Measurements from ENCODE around the gene CER1.

CER1 gene

DNA sequence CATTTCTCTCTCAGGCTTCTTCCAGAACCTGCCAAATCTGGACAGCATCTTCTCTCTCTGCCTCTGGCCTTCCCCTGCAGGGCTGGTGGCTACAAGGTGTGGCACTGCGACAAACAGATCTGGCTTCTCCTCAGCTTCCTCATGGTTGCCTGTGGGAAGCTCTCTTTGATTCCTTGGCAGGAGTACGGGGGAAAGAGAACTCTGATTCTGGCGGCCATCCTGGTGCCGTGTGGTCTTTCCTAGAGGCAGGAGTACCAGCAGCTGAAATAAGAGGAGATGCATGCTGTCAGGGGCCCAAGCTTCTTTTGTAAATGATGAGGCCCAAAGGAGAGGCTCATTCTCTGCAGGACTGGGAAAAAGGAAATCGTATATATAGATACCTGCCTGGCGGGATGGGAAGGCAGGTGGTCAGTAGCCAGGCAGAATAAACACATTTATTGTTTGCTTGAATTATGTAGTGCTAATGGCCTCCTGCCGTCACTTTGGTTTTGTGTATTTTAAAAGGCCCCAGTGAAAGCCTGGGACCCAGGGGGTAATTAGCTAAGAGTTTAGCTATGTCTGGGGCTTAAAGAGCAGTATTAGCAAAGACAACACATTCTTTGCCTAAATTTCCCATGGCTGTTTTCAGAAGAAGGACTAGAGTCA, at the start of gene CER1:
Gene CER1 (minus strand): TSS at position 343 of the 645 bp plus-strand sequence. CDS start 61 bp downstream, at position 282.
- DNase-seq, result no peak

DNA sequence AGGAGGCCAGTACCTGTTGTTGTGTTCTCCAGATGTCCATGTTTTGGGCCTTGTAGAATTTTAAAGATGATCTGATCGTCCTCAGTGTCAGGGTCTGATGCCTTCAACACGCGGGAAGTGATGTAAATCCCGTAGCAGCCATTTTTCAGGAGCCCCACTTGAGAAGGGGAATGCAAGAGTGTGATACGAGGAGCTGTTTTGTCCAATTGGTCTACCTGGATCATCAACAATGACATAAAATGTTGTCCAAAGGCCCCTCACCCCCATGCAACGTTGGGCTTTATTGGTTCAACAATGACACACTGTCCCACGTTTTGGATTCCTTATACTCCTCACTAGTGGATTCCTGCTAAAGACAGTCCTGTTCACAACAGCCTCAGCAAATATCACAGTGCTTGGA, 48.1 kb upstream of the CER1 start:
- no peak for DNase-seq

- DNase-seq, result no peak
Measured at GRCh38 chr9:14769230-14769571, 46.7 kb upstream of the CER1 start.

GRCh38 chr9:14768405-14769229, 46.1 kb upstream of the CER1 start:
- DNase-seq, result no peak

DNA sequence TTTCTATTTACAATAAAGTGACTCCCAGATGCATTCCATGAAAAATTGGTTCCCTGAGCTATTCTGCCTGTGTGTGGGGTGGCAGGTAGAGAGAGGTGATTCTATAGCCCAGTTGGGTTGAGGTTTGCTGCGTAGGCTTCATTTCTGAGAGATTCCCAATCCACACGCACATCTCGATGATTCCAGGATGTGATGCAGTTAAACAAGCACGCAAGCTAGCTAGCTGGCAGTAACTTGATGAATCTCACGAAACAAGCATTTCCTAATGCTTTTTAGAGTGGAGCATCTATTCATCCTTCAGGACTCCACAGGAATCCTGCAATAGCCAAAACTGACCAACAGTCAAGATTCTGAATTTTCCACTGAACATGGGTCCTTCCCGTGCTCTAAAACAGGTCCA, 43.8 kb upstream of the CER1 start:
- DNase-seq, result no peak

GRCh38 chr9:14761584-14761983, 39.1 kb upstream of the CER1 start:
- no peak for DNase-seq

DNA sequence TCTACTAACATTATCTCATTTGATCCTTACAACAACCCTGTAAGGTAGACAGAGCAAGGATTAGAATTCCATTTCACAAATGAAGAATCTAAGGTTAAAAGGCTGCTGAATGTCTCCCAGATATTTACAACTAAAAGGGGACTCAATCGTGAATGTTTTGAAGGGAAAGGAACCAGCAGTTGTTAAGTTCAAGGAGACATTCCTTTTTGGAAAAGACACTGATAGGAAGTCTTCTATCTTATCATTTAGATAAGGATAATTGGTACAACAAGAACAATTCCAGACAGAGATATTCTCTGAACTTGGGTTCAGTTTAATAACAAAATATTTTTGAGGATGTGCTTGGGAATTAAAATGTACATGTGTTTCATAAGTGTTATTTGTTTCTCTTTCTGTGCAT, 37.5 kb upstream of the CER1 start:
- no peak for DNase-seq

GRCh38 chr9:14756291-14756690, 33.8 kb upstream of the CER1 start:
- no peak for DNase-seq

DNA sequence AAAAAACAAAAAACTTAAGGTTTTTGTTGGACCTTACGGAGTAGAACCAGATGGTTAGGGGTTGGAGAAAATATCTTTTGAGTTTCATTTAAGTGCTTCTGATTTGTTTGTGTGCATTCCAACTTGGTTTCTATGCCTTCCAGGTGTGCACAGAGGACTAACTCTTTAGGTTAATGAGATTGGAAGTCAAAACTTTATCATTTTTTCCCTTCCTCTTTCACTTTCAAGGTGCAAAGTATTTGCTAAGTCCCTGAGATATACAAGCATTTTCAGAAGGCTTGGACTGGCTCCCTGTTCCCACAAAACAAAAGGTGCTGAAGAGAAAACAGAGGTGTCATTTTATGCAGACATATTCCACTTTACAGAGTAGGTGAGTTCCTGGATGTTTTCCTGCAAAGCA, 30.3 kb upstream of the CER1 start:
- DNase-seq, result no peak

GRCh38 chr9:14752271-14752670, 29.7 kb upstream of the CER1 start:
- DNase-seq, result no peak

DNA sequence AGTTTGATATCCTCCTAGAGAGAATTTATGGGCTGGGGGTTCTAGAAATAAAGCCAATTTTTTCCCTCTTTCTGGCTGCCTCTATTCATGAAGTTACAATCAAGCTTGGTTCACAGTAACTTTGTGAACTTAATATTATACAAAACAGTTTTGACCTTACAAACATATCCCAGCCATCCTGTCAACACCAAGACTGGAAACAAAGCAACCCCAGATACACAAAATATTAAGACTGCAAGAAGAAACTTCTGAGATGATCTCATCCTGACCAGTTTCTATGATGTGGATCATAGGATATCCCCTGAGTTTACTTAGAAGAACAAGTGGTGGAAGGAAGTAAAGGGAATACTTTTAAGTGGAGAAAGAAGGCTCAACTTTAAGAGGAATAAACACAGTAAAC, 28.3 kb upstream of the CER1 start:
- DNase-seq, result no peak

GRCh38 chr9:14749741-14750211, 27.2 kb upstream of the CER1 start:
- no peak for DNase-seq

GRCh38 chr9:14748373-14748772, 25.8 kb upstream of the CER1 start:
- no peak for DNase-seq

- DNase-seq, result no peak
Measured at GRCh38 chr9:14747111-14747510, 24.6 kb upstream of the CER1 start.

GRCh38 chr9:14746626-14747025, 24.1 kb upstream of the CER1 start:
- no peak for DNase-seq

GRCh38 chr9:14744768-14745167, 22.2 kb upstream of the CER1 start:
- no peak for DNase-seq

DNA sequence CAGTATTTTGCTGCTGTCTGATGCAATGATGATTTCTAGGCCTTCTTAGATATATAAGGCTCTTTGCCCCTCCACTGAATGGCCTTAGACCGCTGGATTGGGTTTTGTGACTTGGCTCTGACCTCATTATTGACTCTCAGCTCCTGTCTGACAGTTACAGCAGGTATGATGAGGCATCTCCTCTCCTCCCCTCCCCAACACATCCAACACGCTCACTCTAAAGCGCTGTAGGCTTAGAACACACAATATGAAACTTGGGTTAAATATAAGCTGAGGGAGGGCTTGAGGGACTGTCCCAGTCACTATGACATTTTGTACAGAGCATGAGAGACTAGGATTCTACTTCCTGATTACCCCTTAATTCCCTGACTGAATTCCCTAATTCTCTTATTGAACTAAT, 18.8 kb upstream of the CER1 start:
- no peak for DNase-seq

GRCh38 chr9:14733133-14733532, 10.6 kb upstream of the CER1 start:
- no peak for DNase-seq

GRCh38 chr9:14731294-14731981, 8.9 kb upstream of the CER1 start:
- DNase-seq, result no peak

DNA sequence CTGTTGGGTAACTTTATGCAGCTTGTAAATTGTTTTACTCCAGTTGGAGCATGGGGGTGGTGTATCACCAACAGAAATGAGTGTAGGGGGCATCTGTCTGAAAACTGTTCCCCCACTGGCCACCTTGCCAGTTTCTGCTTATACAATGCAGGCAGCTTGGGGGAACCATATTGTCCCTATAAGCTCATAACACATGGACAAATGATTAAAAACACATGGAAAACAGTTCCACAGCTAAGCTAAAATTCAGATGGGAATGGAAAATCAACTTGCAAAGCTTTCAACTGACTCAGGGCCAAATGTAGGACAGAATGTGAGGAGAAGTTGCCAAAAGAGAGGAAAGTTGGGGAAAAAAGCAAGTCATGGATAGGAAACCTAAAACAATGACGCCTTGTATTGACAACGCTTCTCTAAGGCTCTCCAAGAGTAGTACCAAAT, 7.9 kb upstream of the CER1 start:
- no peak for DNase-seq

- DNase-seq, result no peak
Measured at GRCh38 chr9:14723301-14723700, 768 bp upstream of the CER1 start.

GRCh38 chr9:14719231-14719923, 3.2 kb downstream of the CER1 start:
- no peak for DNase-seq

DNA sequence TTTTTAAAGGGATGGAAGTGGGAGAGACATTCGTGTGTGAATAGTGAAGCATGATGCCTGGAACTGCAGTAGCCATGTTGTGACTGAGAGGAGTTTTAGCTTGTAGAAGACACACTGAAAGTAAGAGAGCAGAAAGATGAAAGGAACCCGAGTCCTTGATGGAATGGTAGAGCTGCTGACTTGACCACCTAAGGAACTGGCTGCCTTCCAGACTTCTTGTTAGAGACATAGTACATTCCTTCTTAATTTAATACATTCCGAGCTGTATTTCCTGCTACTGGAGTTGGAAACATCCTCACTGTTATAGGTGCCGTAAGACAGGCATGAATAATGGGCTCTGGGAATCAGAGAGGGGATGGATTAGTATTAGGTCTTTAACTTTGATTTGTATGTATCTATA, 7.4 kb downstream of the CER1 start:
- no peak for DNase-seq

All from SIG-M5 (cell line).